Peyer's patch (tissue), 4 donors: ENCODE results near the gene OR51B2. TPM values are rescaled to one million over a fixed set of nuclear protein-coding genes. Genes with fewer than 3 reads are reported as not detected.
"Not testable (repeated sequence)": the region's sequence is repeated elsewhere in the genome, so short reads cannot be mapped to it uniquely, and the experiment has no call there.

Experiments
- DNase-seq, 3 donors: peaks; one replicate each; pipeline ENCODE4 v3.0.0-alpha.2; 2017 to 2019
- H3K27ac ChIP-seq, 4 donors: fragments of 200-600 bp; sonication (generic); one replicate each; pipeline ENCODE4 v1.5.1; 2016 to 2019
- H3K27me3 ChIP-seq, 2 donors: fragments of 200-600 bp; sonication (generic); one replicate each; pipeline ENCODE4 v1.5.1; 2019
- H3K36me3 ChIP-seq, 3 donors: fragments of 200-600 bp; sonication (generic); one replicate each; pipeline ENCODE4 v1.5.1; 2016 to 2019
- H3K4me1 ChIP-seq, 4 donors: fragments of 200-600 bp; sonication (generic); one replicate each; pipeline ENCODE4 v1.5.1; 2016 to 2019
- H3K4me3 ChIP-seq, 4 donors: fragments of 200-600 bp; sonication (generic); 1 replicate in 3 of 4; 2 replicates in 1 of 4; pipeline ENCODE4 v1.5.1; 2016 to 2019; ENCODE audit warnings: mild to moderate bottlenecking in 1 of 4
- H3K9me3 ChIP-seq, 4 donors: fragments of 200-600 bp; sonication (generic); one replicate each; pipeline ENCODE4 v1.5.1; 2016 to 2019; ENCODE audit warnings: mild to moderate bottlenecking in 1 of 4
- CTCF ChIP-seq, 6 experiments: fragments of 450-650 bp in 4 of 6; fragments of 200-600 bp in 2 of 6; sonication (generic) in 1 of 6; IDR thresholded peaks; one replicate each; pipeline ENCODE4 v1.5.1; 2017 to 2019; ENCODE audit warnings: antibody characterized with exemption in 6 of 6, mild to moderate bottlenecking in 3 of 6, moderate library complexity in 1 of 6
- POLR2A ChIP-seq, 2 donors: fragments of 450-650 bp; IDR thresholded peaks; one replicate each; pipeline ENCODE4 v1.5.1; 2017; ENCODE audit warnings: antibody characterized with exemption in 2 of 2, mild to moderate bottlenecking in 2 of 2, moderate library complexity in 2 of 2
- total RNA-seq, 4 donors: library from RNA; depleted of rRNA; stranded (reverse); fragments of >200 nt; gene quantifications; one replicate each; pipeline ENCODE4 v1.1.0, GENCODE V29; 2016

Gene OR51B2
- total RNA-seq, 4 donors from 2014 or later: not detected

- Histone ChIP-seq H3K4me1 (no peaks in the 10 kb centered on the region), H3K4me3 (no peak overlapping the region), H3K9me3 (no peaks in the 10 kb centered on the region), H3K36me3 (no peaks in the 10 kb centered on the region), H3K27ac (no peak overlapping the region), H3K27me3 (no peaks in the 10 kb centered on the region)
- no peak for DNase-seq
- no peak for TF ChIP-seq POLR2A (IDR thresholded peaks at IDR 0.05)
- TF ChIP-seq CTCF (IDR thresholded peaks at IDR 0.05): no peak
Observed at GRCh38 chr11:5303626-5304025, 20.5 kb downstream of the OR51B2 start.

DNA sequence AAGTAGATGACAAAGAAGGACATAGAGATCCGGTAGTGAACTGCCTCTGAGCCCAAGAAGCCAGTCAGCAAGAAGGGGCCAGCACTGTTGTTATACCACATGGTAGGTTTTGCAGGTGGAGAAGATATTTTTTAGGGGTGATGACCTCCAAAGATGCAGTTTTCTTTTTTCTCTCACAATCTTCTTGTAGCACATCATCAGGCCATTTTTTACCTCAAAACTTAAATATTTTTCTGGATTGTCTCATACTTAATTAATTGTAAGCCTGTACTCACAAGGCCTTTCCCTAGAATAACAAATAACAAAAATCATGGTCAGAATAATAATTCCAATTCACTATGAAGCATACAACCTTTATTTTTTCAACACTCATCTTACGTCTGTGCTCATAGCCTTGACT lies 22.3 kb downstream of the OR51B2 start, which contains the start of gene OR51B4:
Gene OR51B4, minus strand, starts transcription at position 101 of the 400 bp plus-strand sequence. Its CDS starts 0 bp downstream, at position 101.
- H3K27me3 ChIP-seq: no peaks in the 10 kb centered on the region
- no peak within 1 kb of the TSS for H3K4me3 ChIP-seq
- H3K4me1 ChIP-seq: no peaks in the 10 kb centered on the region
- no peaks in the 10 kb centered on the region for H3K36me3 ChIP-seq
- H3K9me3 ChIP-seq: no peaks in the 10 kb centered on the region
- TF ChIP-seq POLR2A (IDR thresholded peaks at IDR 0.05) (no peak), CTCF (IDR thresholded peaks at IDR 0.05) (no peak)
- H3K27ac ChIP-seq: no peak within 1 kb of the TSS
- no peak for DNase-seq

DNA sequence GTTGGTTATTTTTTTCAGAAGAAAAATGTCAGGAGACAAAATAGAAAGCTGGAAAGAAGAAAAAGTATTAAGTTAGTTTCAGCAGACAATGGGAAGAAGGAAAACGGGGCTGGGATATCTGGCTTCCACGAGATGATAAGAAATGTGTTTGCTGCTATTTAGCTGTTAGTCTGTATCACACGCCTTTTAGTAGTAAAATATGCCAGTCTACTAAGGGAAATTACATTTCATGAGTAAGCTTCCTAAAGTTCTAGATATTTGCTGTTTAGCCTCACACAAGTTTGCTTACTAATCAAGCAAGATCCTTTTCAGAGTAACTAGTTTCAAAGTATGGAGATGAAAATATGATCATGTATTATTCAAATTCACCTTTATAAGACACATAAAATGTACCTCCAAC lies 23.8 kb downstream of the OR51B2 start:
- no peaks in the 10 kb centered on the region for H3K4me1 ChIP-seq
- TF ChIP-seq CTCF (IDR thresholded peaks at IDR 0.05): no peak
- TF ChIP-seq POLR2A (IDR thresholded peaks at IDR 0.05): no peak

GRCh38 chr11:5298451-5298850 lies 25.6 kb downstream of the OR51B2 start:
- no peak for TF ChIP-seq POLR2A (IDR thresholded peaks at IDR 0.05)
- TF ChIP-seq CTCF (IDR thresholded peaks at IDR 0.05): no peak
- Histone ChIP-seq H3K9me3 (no peaks in the 10 kb centered on the region), H3K4me1 (no peaks in the 10 kb centered on the region), H3K36me3 (no peaks in the 10 kb centered on the region), H3K4me3 (no peak overlapping the region), H3K27ac (no peak overlapping the region), H3K27me3 (no peaks in the 10 kb centered on the region)
- DNase-seq: no peak

More for the DNA sequence above, 23.8 kb downstream of the OR51B2 start:
- no peaks in the 10 kb centered on the region for H3K9me3 ChIP-seq
- H3K27ac ChIP-seq: no peak overlapping the region
- H3K36me3 ChIP-seq: no peaks in the 10 kb centered on the region
- no peak for DNase-seq
- no peak overlapping the region for H3K4me3 ChIP-seq
- no peaks in the 10 kb centered on the region for H3K27me3 ChIP-seq

GRCh38 chr11:5297721-5298323 lies 26.3 kb downstream of the OR51B2 start:
- Histone ChIP-seq H3K27me3 (no peaks in the 10 kb centered on the region), H3K4me1 (no peaks in the 10 kb centered on the region), H3K9me3 (no peaks in the 10 kb centered on the region), H3K27ac (no peak overlapping the region), H3K36me3 (no peaks in the 10 kb centered on the region), H3K4me3 (no peak overlapping the region)
- no peak for TF ChIP-seq POLR2A (IDR thresholded peaks at IDR 0.05)
- TF ChIP-seq CTCF (IDR thresholded peaks at IDR 0.05): no peak
- no peak for DNase-seq

DNA sequence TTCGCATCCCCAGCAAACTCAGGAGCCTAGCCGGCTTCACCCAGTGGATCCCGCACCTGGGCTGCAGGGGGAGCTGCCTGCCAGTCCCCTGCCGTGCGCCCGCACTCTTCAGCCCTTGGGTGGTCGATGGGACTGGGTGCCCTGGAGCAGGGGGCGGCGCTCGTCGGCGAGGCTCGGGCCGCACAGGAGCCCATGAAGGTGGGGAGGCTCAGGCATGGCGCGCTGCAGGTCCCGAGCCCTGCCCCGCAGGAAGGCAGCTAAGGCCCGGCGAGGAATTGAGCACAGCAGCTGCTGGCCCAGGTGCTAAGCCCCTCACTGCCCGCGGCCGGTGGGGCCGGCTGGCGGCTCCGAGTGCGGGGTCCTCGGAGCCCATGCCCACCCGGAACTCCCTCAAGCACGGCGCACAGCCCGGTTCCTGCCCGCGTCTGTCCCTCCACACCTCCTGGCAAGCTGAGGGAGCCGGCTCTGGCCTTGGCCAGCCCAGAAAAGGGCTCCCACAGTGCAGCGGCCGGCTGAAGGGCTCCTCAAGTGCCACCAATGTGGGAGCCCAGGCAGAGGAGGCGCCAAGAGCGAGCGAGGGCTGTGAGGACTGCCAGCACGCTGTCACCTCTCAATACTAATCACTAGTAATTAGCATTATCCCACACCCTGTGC lies 29.6 kb downstream of the OR51B2 start:
- not testable (repeated sequence) for H3K4me1 ChIP-seq, H3K9me3 ChIP-seq, H3K4me3 ChIP-seq, H3K27me3 ChIP-seq, DNase-seq, H3K27ac ChIP-seq, H3K36me3 ChIP-seq
